ENCODE results near the gene ACSF2.

DNA sequence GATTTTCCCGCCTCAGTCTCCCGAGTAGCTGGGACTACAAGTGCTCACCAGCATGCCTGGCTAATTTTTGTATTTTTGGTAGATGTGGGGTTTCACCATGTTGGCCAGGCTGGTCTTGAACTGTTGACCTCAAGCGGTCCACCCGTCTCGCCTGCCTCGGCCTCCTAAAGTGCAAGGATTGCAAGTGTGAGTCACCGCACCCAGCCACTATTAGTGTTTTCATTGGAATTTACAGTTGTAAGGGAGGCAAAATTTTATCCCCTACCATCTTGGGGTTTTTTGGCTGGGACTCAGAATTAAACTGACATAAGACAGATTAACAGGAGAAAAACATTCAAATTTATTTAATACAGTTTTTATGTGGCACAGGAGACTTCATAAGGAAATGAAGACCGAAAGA, 69.9 kb downstream of the ACSF2 start:
- TF ChIP-seq HDAC6 (IDR thresholded peaks at IDR 0.05; ENCODE audit: low read depth, low read length): no peak
- TF ChIP-seq NR3C1 (CRISPR knock-in tag; IDR thresholded peaks at IDR 0.05): no peak
- TF ChIP-seq HNF4G (IDR thresholded peaks at IDR 0.05; ENCODE audit: borderline replicate concordance, low read depth, low read length): no peak
- TF ChIP-seq HNF4G (CRISPR knock-in tag; IDR thresholded peaks at IDR 0.05; ENCODE audit: borderline replicate concordance, low read depth): no peak
- no peak for TF ChIP-seq ZBTB8A (CRISPR knock-in tag; IDR thresholded peaks at IDR 0.05; ENCODE audit: borderline replicate concordance, low read depth)
- TF ChIP-seq TGIF2 (CRISPR knock-in tag; IDR thresholded peaks at IDR 0.05): no peak
- no peak for TF ChIP-seq ZKSCAN8 (CRISPR knock-in tag; IDR thresholded peaks at IDR 0.05; ENCODE audit: borderline replicate concordance)
- TF ChIP-seq, protein P1, sequence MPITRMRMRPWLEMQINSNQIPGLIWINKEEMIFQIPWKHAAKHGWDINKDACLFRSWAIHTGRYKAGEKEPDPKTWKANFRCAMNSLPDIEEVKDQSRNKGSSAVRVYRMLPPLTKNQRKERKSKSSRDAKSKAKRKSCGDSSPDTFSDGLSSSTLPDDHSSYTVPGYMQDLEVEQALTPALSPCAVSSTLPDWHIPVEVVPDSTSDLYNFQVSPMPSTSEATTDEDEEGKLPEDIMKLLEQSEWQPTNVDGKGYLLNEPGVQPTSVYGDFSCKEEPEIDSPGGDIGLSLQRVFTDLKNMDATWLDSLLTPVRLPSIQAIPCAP (CRISPR knock-in tag; IDR thresholded peaks at IDR 0.05; ENCODE audit: low read depth): no peak
- TF ChIP-seq IRF2 (CRISPR knock-in tag; IDR thresholded peaks at IDR 0.05): no peak
- TF ChIP-seq, protein P2, sequence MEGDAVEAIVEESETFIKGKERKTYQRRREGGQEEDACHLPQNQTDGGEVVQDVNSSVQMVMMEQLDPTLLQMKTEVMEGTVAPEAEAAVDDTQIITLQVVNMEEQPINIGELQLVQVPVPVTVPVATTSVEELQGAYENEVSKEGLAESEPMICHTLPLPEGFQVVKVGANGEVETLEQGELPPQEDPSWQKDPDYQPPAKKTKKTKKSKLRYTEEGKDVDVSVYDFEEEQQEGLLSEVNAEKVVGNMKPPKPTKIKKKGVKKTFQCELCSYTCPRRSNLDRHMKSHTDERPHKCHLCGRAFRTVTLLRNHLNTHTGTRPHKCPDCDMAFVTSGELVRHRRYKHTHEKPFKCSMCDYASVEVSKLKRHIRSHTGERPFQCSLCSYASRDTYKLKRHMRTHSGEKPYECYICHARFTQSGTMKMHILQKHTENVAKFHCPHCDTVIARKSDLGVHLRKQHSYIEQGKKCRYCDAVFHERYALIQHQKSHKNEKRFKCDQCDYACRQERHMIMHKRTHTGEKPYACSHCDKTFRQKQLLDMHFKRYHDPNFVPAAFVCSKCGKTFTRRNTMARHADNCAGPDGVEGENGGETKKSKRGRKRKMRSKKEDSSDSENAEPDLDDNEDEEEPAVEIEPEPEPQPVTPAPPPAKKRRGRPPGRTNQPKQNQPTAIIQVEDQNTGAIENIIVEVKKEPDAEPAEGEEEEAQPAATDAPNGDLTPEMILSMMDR (CRISPR knock-in tag; IDR thresholded peaks at IDR 0.05): no peak
- no peak for TF ChIP-seq ETV5 (CRISPR knock-in tag; IDR thresholded peaks at IDR 0.05; ENCODE audit: borderline replicate concordance)
- TF ChIP-seq MYNN (CRISPR knock-in tag; IDR thresholded peaks at IDR 0.05; ENCODE audit: low read depth): no peak
- no peak for TF ChIP-seq GTF2F1 (IDR thresholded peaks at IDR 0.05; ENCODE audit: low read length)
- TF ChIP-seq, protein P3, sequence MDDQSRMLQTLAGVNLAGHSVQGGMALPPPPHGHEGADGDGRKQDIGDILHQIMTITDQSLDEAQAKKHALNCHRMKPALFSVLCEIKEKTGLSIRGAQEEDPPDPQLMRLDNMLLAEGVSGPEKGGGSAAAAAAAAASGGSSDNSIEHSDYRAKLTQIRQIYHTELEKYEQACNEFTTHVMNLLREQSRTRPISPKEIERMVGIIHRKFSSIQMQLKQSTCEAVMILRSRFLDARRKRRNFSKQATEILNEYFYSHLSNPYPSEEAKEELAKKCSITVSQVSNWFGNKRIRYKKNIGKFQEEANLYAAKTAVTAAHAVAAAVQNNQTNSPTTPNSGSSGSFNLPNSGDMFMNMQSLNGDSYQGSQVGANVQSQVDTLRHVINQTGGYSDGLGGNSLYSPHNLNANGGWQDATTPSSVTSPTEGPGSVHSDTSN (CRISPR knock-in tag; IDR thresholded peaks at IDR 0.05; ENCODE audit: borderline replicate concordance): no peak
- no peak for TF ChIP-seq SIN3A (IDR thresholded peaks at IDR 0.05; ENCODE audit: borderline replicate concordance, low read depth, low read length)

Data from HepG2 (cell line).